Suprapubic skin (tissue), 4 donors: ENCODE measurements around the gene PHACTR4.
"Not testable (repeated sequence)": the region's sequence is repeated elsewhere in the genome, so short reads cannot be mapped to it uniquely, and the experiment has no call there.

Experiments used
- EP300 ChIP-seq: sonication (generic); formaldehyde crosslinking; IDR thresholded peaks from one replicate; pipeline ENCODE4 v1.6.1; 2017; ENCODE audit warnings: antibody characterized with exemption
- POLR2A ChIP-seq, 2 donors: fragments of 450-650 bp; IDR thresholded peaks; one replicate each; pipeline ENCODE4 v1.6.1; 2017; ENCODE audit warnings: antibody characterized with exemption in 2 of 2, mild to moderate bottlenecking in 2 of 2, moderate library complexity in 2 of 2
- POLR2AphosphoS5 ChIP-seq, 3 donors: sonication (generic); formaldehyde crosslinking; IDR thresholded peaks; one replicate each; pipeline ENCODE4 v1.6.1; 2017; ENCODE audit warnings: antibody characterized with exemption in 3 of 3
- TF ChIP-seq, protein P1 (sequence below), 2 donors: fragments of 200-600 bp in 1 of 2; fragments of 450-650 bp in 1 of 2; sonication (generic) in 1 of 2; IDR thresholded peaks; one replicate each; pipeline ENCODE4 v1.5.1; 2016 to 2019; ENCODE audit warnings: antibody characterized with exemption in 2 of 2, mild to moderate bottlenecking in 1 of 2, moderate library complexity in 1 of 2

DNA sequence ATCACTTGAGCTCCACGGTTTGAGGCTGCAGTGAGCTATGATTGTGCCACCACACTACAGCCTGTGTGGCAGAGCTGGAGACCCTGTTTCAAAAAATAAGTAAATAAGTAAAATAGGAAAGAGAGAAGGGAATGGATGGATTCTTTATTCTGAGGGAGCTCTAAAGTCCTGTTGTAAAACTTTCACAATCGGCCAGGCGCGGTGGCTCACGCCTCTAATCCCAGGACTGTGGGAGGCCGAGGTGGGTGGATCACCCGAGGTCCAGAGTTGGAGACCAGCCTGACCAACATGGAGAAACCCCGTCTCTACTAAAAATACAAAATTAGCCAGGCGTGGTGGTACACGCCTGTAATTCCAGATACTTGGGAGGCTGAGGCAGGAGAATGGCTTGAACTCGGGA, 6.1 kb downstream of the PHACTR4 start:
- TF ChIP-seq, protein P1, sequence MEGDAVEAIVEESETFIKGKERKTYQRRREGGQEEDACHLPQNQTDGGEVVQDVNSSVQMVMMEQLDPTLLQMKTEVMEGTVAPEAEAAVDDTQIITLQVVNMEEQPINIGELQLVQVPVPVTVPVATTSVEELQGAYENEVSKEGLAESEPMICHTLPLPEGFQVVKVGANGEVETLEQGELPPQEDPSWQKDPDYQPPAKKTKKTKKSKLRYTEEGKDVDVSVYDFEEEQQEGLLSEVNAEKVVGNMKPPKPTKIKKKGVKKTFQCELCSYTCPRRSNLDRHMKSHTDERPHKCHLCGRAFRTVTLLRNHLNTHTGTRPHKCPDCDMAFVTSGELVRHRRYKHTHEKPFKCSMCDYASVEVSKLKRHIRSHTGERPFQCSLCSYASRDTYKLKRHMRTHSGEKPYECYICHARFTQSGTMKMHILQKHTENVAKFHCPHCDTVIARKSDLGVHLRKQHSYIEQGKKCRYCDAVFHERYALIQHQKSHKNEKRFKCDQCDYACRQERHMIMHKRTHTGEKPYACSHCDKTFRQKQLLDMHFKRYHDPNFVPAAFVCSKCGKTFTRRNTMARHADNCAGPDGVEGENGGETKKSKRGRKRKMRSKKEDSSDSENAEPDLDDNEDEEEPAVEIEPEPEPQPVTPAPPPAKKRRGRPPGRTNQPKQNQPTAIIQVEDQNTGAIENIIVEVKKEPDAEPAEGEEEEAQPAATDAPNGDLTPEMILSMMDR (IDR thresholded peaks at IDR 0.05) = not testable (repeated sequence)
- not testable (repeated sequence) for TF ChIP-seq POLR2A (IDR thresholded peaks at IDR 0.05); POLR2AphosphoS5 (IDR thresholded peaks at IDR 0.05); EP300
